SK-N-SH (cell line): ENCODE data around the gene GSC2.

Experiments
- CTCF ChIP-seq: fragments of 200-600 bp; sonication (generic); IDR thresholded peaks from 2 replicates; pipeline ENCODE4 v1.6.1; 2017; ENCODE audit warnings: antibody characterized with exemption, mild to moderate bottlenecking, moderate library complexity
- EP300 ChIP-seq, 2 experiments: IDR thresholded peaks; 2 replicates each; pipeline versions ENCODE4 v1.4.0 to v1.6.1; 2012; ENCODE audit warnings: borderline replicate concordance in 1 of 2, low read depth in 1 of 2, low read length in 1 of 2
- EZH2phosphoT487 ChIP-seq: fragments of 200-600 bp; sonication (generic); IDR thresholded peaks from 2 replicates; pipeline ENCODE4 v1.6.1; 2017; ENCODE audit warnings: low read depth, mixed run types, mild to moderate bottlenecking, antibody characterized with exemption, moderate library complexity, borderline replicate concordance
- FOXM1 ChIP-seq: IDR thresholded peaks from 2 replicates; pipeline ENCODE4 v1.4.0; 2012; ENCODE audit warnings: low read depth, mild to moderate bottlenecking
- GABPA ChIP-seq: IDR thresholded peaks from 2 replicates; pipeline ENCODE4 v1.4.0; 2012; ENCODE audit warnings: low read depth, mild to moderate bottlenecking
- MXI1 ChIP-seq: IDR thresholded peaks from 2 replicates; pipeline ENCODE4 v1.6.1; 2012; ENCODE audit warnings: mild to moderate bottlenecking, low read depth, low read length, improper control_type of control experiment
- NFIC ChIP-seq: IDR thresholded peaks from 2 replicates; pipeline ENCODE4 v1.4.0; 2012; ENCODE audit warnings: borderline replicate concordance
- NRF1 ChIP-seq: IDR thresholded peaks from 2 replicates; pipeline ENCODE4 v1.6.1; 2012; ENCODE audit warnings: low read depth, mild to moderate bottlenecking, low read length
- RXRA ChIP-seq: IDR thresholded peaks from 2 replicates; pipeline ENCODE4 v1.4.0; 2012; ENCODE audit warnings: low read depth, mild to moderate bottlenecking, borderline replicate concordance
- SIN3A ChIP-seq: IDR thresholded peaks from 2 replicates; pipeline ENCODE4 v1.6.1; 2012; ENCODE audit warnings: low read depth, mild to moderate bottlenecking, low read length, moderate library complexity, borderline replicate concordance
- TEAD4 ChIP-seq: IDR thresholded peaks from 2 replicates; pipeline ENCODE4 v1.4.0; 2012; ENCODE audit warnings: mild to moderate bottlenecking, borderline replicate concordance; ENCODE audit not compliant: insufficient read depth
- TF ChIP-seq, protein P1 (sequence below): IDR thresholded peaks from 2 replicates; pipeline ENCODE4 v1.4.0; 2012; ENCODE audit warnings: low read depth

DNA sequence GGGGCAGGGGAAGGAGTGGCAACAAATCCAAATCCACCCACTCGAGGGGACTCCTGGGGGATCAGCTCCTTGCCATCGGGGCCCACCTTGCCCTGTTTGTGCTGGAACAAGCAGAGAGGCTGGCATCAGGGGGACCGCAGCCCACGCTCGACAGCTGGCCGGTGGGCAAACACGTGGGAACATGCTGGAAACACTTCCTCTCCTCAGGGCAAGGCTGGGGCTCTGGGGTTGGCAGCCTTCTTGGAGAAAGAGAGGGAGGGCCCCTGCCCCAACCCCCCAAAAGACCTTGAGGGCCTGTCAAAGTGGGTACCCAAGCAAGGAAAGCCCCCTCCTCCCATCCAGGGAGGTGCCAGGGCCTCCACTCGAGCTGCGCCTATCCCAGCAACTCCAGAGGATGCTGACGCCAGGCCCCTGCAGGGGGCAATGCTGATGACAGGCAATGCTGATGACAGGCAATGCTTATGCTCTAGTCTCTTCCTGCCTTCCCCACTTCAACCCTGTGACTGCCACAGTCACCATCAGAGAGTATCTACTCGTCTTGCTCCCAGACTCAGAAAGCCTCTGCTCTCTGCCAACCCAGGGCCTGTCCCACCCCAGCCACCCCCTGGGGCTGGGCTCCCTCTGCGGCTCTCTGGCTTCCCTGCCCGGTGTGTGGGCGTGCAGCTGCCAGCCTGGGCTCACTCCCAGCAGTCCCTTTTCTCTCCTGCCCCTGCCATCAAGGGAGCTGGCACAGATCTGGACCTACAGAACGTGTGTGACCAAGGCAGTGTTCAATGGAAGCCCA is 11.7 kb downstream of the GSC2 start:
- TF ChIP-seq TEAD4 = no peak
- TF ChIP-seq SIN3A = no peak
- TF ChIP-seq RXRA = no peak
- TF ChIP-seq GABPA = no peak
- TF ChIP-seq CTCF = no peak
- TF ChIP-seq NFIC = no peak
- TF ChIP-seq, protein P1, sequence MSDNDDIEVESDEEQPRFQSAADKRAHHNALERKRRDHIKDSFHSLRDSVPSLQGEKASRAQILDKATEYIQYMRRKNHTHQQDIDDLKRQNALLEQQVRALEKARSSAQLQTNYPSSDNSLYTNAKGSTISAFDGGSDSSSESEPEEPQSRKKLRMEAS = no peak
- no peak for TF ChIP-seq EZH2phosphoT487
- no peak for TF ChIP-seq MXI1
- TF ChIP-seq FOXM1 = no peak
- no peak for TF ChIP-seq EP300 (IDR thresholded peaks at IDR 0.05; ENCODE audit: borderline replicate concordance in 1 of 2, low read depth in 1 of 2, low read length in 1 of 2)
- TF ChIP-seq NRF1 = no peak
